Neural progenitor cell (in vitro differentiated cells): ENCODE results near the gene STK32B.

Experiments used
- CTCF ChIP-seq: fragments of 200-600 bp; sonication (generic); IDR thresholded peaks from 2 replicates; pipeline ENCODE4 v1.5.1; 2017; ENCODE audit warnings: antibody characterized with exemption, mild to moderate bottlenecking
- EZH2 ChIP-seq: fragments of 200-600 bp; sonication (generic); IDR thresholded peaks from 2 replicates; pipeline ENCODE4 v1.6.1; 2017; ENCODE audit warnings: antibody characterized with exemption, mild to moderate bottlenecking, moderate library complexity

DNA sequence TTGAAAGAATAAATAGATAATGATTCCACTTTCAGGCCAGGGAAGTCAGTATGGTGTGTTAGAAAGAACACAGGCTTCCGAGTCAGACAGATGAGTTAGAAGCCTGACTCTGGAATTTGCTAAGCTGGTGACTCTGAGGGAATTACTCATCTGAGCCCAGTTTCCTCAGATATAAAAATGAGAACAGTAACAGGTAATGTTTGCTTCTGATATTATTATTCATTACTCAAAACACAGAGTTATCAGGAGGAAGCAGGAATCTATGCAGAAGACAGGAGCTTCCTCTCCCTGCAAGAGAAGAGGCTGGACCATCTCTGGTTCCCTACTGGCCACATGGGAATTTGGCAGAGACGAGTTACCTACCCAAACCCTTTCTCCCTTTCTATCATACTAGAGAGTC is 494.0 kb downstream of the STK32B start:
- no peak for TF ChIP-seq CTCF
- no peak for TF ChIP-seq EZH2
